H7 (cell line): ENCODE data around the gene RBM19. TPM values are rescaled to one million over a fixed set of nuclear protein-coding genes. Genes with fewer than 3 reads are reported as not detected.
"Not testable (repeated sequence)": the region's sequence is repeated elsewhere in the genome, so short reads cannot be mapped to it uniquely, and the experiment has no call there.

Experiments
- DNase-seq: peaks from one replicate; pipeline ENCODE4 v3.0.0; 2012
- H3K27me3 ChIP-seq: 2 replicates; pipeline ENCODE4 v1.6.0; 2011; ENCODE audit warnings: mild to moderate bottlenecking, low read length; ENCODE audit not compliant: control insufficient read depth, insufficient read depth
- H3K36me3 ChIP-seq: replicated peaks from 2 replicates; pipeline ENCODE4 v1.5.1; 2011; ENCODE audit warnings: low read length; ENCODE audit not compliant: control insufficient read depth, insufficient read depth
- H3K4me3 ChIP-seq: 2 replicates; pipeline ENCODE4 v1.5.1; 2011; ENCODE audit warnings: low read depth, mild to moderate bottlenecking, control low read depth, low read length, moderate library complexity; ENCODE audit not compliant: insufficient read depth
- total RNA-seq: library from RNA; depleted of rRNA; stranded (reverse); fragments of >200 nt; shearing (Covaris generic); gene quantifications from 2 replicates; pipeline ENCODE4 v1.2.3, GENCODE V29; 2014

RBM19 gene
- total RNA-seq, 1 experiment from 2014 or later: 36.1 TPM

- peaks cover 3% of the 10 kb centered on the region; the same call in 1 of the 2 replicates for H3K27me3 ChIP-seq
- no peaks in the 10 kb centered on the region for H3K36me3 ChIP-seq
- H3K4me3 ChIP-seq: no peak overlapping the region
- no peak for DNase-seq
Observed at GRCh38 chr12:113997365-113997764, 31.2 kb upstream of the RBM19 start.

GRCh38 chr12:113996026-113996425 lies 29.9 kb upstream of the RBM19 start:
- Histone ChIP-seq H3K27me3 (peaks cover 3% of the 10 kb centered on the region; the same call in 1 of the 2 replicates), H3K36me3 (no peaks in the 10 kb centered on the region), H3K4me3 (no peak overlapping the region)
- peak; percentile 77 for DNase-seq

GRCh38 chr12:113994051-113994450 lies 27.9 kb upstream of the RBM19 start:
- Histone ChIP-seq H3K36me3 (no peaks in the 10 kb centered on the region), H3K4me3 (no peak overlapping the region), H3K27me3 (peaks cover 3% of the 10 kb centered on the region; the same call in 1 of the 2 replicates)
- no peak for DNase-seq

GRCh38 chr12:113992751-113993150 lies 26.6 kb upstream of the RBM19 start:
- not testable (repeated sequence) for DNase-seq, H3K4me3 ChIP-seq, H3K36me3 ChIP-seq, H3K27me3 ChIP-seq

- no peak overlapping the region for H3K4me3 ChIP-seq
- no peaks in the 10 kb centered on the region; the same call in none of the 2 replicates for H3K27me3 ChIP-seq
- H3K36me3 ChIP-seq: no peaks in the 10 kb centered on the region
- no peak for DNase-seq
Observed at GRCh38 chr12:113991224-113992044, 25.3 kb upstream of the RBM19 start.

GRCh38 chr12:113990250-113991223 lies 24.4 kb upstream of the RBM19 start:
- H3K36me3 ChIP-seq: no peaks in the 10 kb centered on the region
- peak; percentile 31 for DNase-seq
- H3K4me3 ChIP-seq: no peak overlapping the region
- no peaks in the 10 kb centered on the region; the same call in none of the 2 replicates for H3K27me3 ChIP-seq

- Histone ChIP-seq H3K4me3 (no peak overlapping the region), H3K36me3 (no peaks in the 10 kb centered on the region), H3K27me3 (peaks cover 2% of the 10 kb centered on the region)
- no peak for DNase-seq
Observed at GRCh38 chr12:113988976-113989375, 22.9 kb upstream of the RBM19 start.

GRCh38 chr12:113988064-113988451 lies 21.9 kb upstream of the RBM19 start:
- Histone ChIP-seq H3K4me3 (no peak overlapping the region), H3K27me3 (peaks cover 3% of the 10 kb centered on the region), H3K36me3 (no peaks in the 10 kb centered on the region)
- no peak for DNase-seq

- no peak for DNase-seq
- peaks cover 3% of the 10 kb centered on the region for H3K27me3 ChIP-seq
- H3K36me3 ChIP-seq: no peaks in the 10 kb centered on the region
- H3K4me3 ChIP-seq: no peak overlapping the region
Observed at GRCh38 chr12:113987261-113988063, 21.3 kb upstream of the RBM19 start.

GRCh38 chr12:113984464-113984863 lies 18.3 kb upstream of the RBM19 start:
- no peaks in the 10 kb centered on the region for H3K36me3 ChIP-seq
- H3K27me3 ChIP-seq: peaks cover 3% of the 10 kb centered on the region
- no peak overlapping the region for H3K4me3 ChIP-seq
- DNase-seq: no peak

- Histone ChIP-seq H3K27me3 (peaks cover 3% of the 10 kb centered on the region), H3K36me3 (no peaks in the 10 kb centered on the region)
- no peak for DNase-seq
Observed at GRCh38 chr12:113983777-113984448, 17.8 kb upstream of the RBM19 start.

GRCh38 chr12:113983265-113983664 lies 17.1 kb upstream of the RBM19 start:
- no peaks in the 10 kb centered on the region for H3K36me3 ChIP-seq
- DNase-seq: no peak
- no peak overlapping the region for H3K4me3 ChIP-seq
- peaks cover 3% of the 10 kb centered on the region for H3K27me3 ChIP-seq

More at GRCh38 chr12:113983777-113984448, 17.8 kb upstream of the RBM19 start:
- no peak overlapping the region for H3K4me3 ChIP-seq

GRCh38 chr12:113981876-113982275 lies 15.8 kb upstream of the RBM19 start:
- H3K27me3 ChIP-seq: peaks cover 3% of the 10 kb centered on the region; the same call in 1 of the 2 replicates
- no peak overlapping the region for H3K4me3 ChIP-seq
- DNase-seq: no peak
- H3K36me3 ChIP-seq: no peaks in the 10 kb centered on the region
